H1 (cell line): ENCODE data around the gene LRRC39. TPM values are rescaled to one million over a fixed set of nuclear protein-coding genes. Genes with fewer than 3 reads are reported as not detected.

Experiments
- HDAC2 ChIP-seq, 2 experiments: fragments of 300-600 bp in 1 of 2; sonication (generic) in 1 of 2; IDR thresholded peaks; 2 replicates each; pipeline ENCODE4 v1.6.1; 2011 to 2012; ENCODE audit warnings: low read depth in 2 of 2, low read length in 2 of 2, mild to moderate bottlenecking in 2 of 2, moderate library complexity in 2 of 2, borderline replicate concordance in 1 of 2, inconsistent platforms in 1 of 2
- polyA plus RNA-seq, 7 experiments: library from polyadenylated mRNA; depleted of rRNA in 3 of 7; stranded (reverse) in 5 of 7; unstranded in 2 of 7; fragments of >200 nt in 5 of 7; fragments of 200-250 nt in 2 of 7; gene quantifications; 1 replicate in 5 of 7; 2 replicates in 1 of 7; 4 replicates in 1 of 7; pipeline versions ENCODE4 v1.2.1 to v1.2.3, GENCODE V29; 2011 to 2013; ENCODE audit warnings: missing spikeins in 2 of 7, mixed read lengths in 2 of 7
- total RNA-seq: library from RNA; stranded (reverse); fragmentation: NEBNext Ultra II Directional; extraction: Animal tissue kit (Norgen Biotek cat#: 25700); gene quantifications from 2 replicates; pipeline ENCODE4 v1.2.1, GENCODE V29; 2021

LRRC39 gene
- total and polyA plus RNA-seq, 2 of the 8 experiments (the other 6 are each of a cell fraction or from before 2014, with no cell fraction given) = 0.33 to 0.39 TPM

DNA sequence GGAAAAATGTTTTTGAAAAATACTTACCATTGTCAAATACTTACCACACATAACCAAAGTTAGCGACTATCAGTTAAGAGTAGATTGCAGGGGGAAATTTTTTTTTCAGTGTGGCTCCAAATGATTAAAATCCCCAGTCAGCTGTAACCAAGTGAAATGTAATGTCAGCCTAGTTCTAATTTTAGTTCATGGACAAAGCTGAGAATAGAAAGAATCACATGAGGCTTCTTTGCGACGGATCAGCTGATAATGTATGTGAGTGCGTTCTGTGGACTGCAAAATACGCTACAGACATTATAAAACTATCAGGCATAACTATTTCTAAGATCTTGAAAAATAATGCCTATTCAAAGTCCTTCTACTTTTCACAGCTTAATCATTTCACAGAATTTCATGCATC, at the start of gene LRRC39 (continued):
- no peak for TF ChIP-seq HDAC2 (IDR thresholded peaks at IDR 0.05; ENCODE audit: borderline replicate concordance in 1 of 2, low read depth in 2 of 2, low read length in 2 of 2)
